ENCODE measurements around the gene MBP. TPM values are rescaled to one million over a fixed set of nuclear protein-coding genes. Genes with fewer than 3 reads are reported as not detected.
A peak's percentile ranks its signal among the peaks of the same experiment; 100 is the strongest.

The MBP gene
- total RNA-seq, 4 donors from 2014 or later, result 44.0 to 68.0 (median 60.2) TPM

DNA sequence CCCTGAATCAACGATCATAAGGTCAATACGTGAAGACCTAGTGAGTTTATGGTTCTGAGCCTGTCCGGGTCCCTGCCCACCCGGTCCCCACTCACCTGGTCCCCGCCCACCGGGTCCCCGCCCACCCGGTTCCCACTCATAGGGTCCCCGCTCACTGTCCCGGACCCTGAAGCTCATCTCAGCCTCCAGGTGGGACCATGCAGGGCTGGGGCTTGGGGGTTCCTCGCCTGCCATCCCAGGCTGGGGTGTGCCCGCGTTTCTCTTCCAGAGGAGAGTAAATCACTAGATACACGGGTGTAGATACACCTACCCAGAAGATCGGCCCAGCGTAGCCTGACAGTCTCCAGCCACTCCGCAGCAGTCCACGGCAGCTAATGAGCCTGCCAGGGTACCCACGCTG is 131.5 kb downstream of the MBP start:
- Histone ChIP-seq H3K27me3 (no peaks in the 10 kb centered on the region), H3K36me3 (no peaks in the 10 kb centered on the region), H3K9me3 (no peaks in the 10 kb centered on the region), H3K4me1 (no peaks in the 10 kb centered on the region), H3K27ac (no peak overlapping the region), H3K4me3 (replicated peaks in 1 of 3) (no peak overlapping the region)
- no peak for DNase-seq
- 83 to 85% methylated on average over 19 of the region's 19 CpGs for WGBS, 2 donors
- TF ChIP-seq CTCF (IDR thresholded peaks at IDR 0.05), result no peak
- TF ChIP-seq POLR2A (IDR thresholded peaks at IDR 0.05), result no peak
- intact Hi-C loops (cut with DNase I), result loop anchor here (5.0 kb wide), 1 partner anchor 211 kb away; no protein-coding TSS in a partner anchor

DNA sequence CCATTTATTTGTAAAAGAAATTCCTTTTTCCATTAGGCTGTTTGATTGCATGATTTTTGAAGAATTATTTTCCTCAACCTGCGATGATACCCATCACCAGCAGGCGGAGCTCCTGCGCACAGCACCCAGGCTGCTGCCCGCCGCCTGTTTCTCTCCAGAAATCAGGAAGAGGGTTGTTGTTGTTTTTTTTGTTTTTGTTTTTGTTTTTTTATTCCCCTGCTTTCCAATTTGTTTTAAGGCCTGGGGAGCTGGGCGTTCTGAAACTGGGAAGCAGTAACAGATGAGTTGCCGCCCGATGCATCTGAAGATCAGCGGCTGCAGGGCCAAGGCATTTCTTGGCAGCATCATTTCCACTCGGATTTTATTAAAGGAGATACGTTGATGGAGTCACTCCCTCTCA is 132.1 kb downstream of the MBP start:
- Histone ChIP-seq H3K27me3 (no peaks in the 10 kb centered on the region), H3K36me3 (no peaks in the 10 kb centered on the region), H3K27ac (no peak overlapping the region), H3K9me3 (no peaks in the 10 kb centered on the region), H3K4me1 (peaks cover 0 to 1% of the 10 kb centered on the region in 2 donors), H3K4me3 (replicated peaks in 1 of 3) (no peak overlapping the region)
- no peak for TF ChIP-seq POLR2A (IDR thresholded peaks at IDR 0.05)
- TF ChIP-seq CTCF (IDR thresholded peaks at IDR 0.05), result peak; percentile 90 to 98 (median 93)
- DNase-seq, result peak; percentile 51 to 66
- intact Hi-C loops (cut with DNase I), result loop anchor here (5.0 kb wide), 1 partner anchor 212 kb away; no protein-coding TSS in a partner anchor
- WGBS, 2 donors, result 28 to 29% methylated on average over 11 of the region's 11 CpGs

- no peaks in the 10 kb centered on the region for H3K36me3 ChIP-seq
- H3K9me3 ChIP-seq, result no peaks in the 10 kb centered on the region
- DNase-seq, result no peak
- H3K27me3 ChIP-seq, result no peaks in the 10 kb centered on the region
- 84 to 86% methylated on average over 13 of the region's 13 CpGs for WGBS, 2 donors
- no peak for TF ChIP-seq CTCF (IDR thresholded peaks at IDR 0.05)
- TF ChIP-seq POLR2A (IDR thresholded peaks at IDR 0.05), result no peak
- peaks cover 0 to 3% of the 10 kb centered on the region in 2 donors for H3K4me1 ChIP-seq
- no peak overlapping the region for H3K27ac ChIP-seq
- no peak overlapping the region for H3K4me3 ChIP-seq (replicated peaks in 1 of 3)
- intact Hi-C loops (cut with DNase I), result no loop called here
These were observed 133.5 kb downstream of the MBP start for GRCh38 chr18:76999077-76999476.

- Histone ChIP-seq H3K4me1 (peaks cover 0 to 3% of the 10 kb centered on the region in 2 donors), H3K9me3 (no peaks in the 10 kb centered on the region), H3K27ac (no peak overlapping the region), H3K27me3 (no peaks in the 10 kb centered on the region), H3K36me3 (no peaks in the 10 kb centered on the region), H3K4me3 (replicated peaks in 1 of 3) (no peak overlapping the region)
- intact Hi-C loops (cut with DNase I), result no loop called here
- WGBS, 2 donors, result 91 to 94% methylated on average over 38 of the region's 38 CpGs
- no peak for DNase-seq
- TF ChIP-seq CTCF (IDR thresholded peaks at IDR 0.05) (no peak), POLR2A (IDR thresholded peaks at IDR 0.05) (no peak)
These were observed 134.4 kb downstream of the MBP start for GRCh38 chr18:76997951-76998808.

DNA sequence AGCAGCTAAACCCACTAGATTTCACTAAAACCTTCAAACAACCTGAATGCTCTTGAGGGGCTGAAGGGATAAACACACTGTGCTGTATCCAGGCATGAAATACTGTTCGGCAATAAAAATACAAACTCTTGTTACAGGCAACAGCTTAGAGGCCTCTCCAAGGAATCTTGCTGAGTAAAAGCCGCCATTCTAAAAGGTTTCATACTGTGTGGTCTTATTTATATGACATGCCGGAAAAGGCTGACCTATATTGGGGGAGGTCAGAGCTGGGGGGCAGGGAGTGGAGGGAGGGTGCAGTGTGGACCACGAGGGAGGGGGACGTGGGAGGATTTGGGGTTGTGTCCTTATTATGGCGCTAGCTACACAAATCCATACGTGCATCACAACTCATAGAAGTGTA is 136.2 kb downstream of the MBP start:
- intact Hi-C loops (cut with DNase I), result no loop called here
- Histone ChIP-seq H3K36me3 (no peaks in the 10 kb centered on the region), H3K27ac (no peak overlapping the region), H3K9me3 (no peaks in the 10 kb centered on the region), H3K4me3 (replicated peaks in 1 of 3) (no peak overlapping the region), H3K4me1 (peaks cover 0 to 3% of the 10 kb centered on the region in 2 donors), H3K27me3 (no peaks in the 10 kb centered on the region)
- WGBS, 2 donors, result 79 to 83% methylated on average over 7 of the region's 7 CpGs
- DNase-seq, result no peak
- TF ChIP-seq CTCF (IDR thresholded peaks at IDR 0.05) (no peak), POLR2A (IDR thresholded peaks at IDR 0.05) (no peak)

All from thyroid gland (tissue), 4 donors.